A673 (cell line): ENCODE measurements around the gene RHBDF2. TPM values are rescaled to one million over a fixed set of nuclear protein-coding genes. Genes with fewer than 3 reads are reported as not detected.

ENCODE experiments used
- BruUV-seq: library from RNA; stranded (reverse); fragments of 400-500 nt; replicated peaks from 2 replicates; lab custom pipeline; 2021; lab: Mats Ljungman, UMichigan
- CTCF ChIA-PET: fragments of 300-600 bp; sonication (Branson Sonifier 250); formaldehyde crosslinking; loops from one replicate; lab custom pipeline; 2022; ENCODE audit warnings: antibody characterized with exemption; lab: Charles Lee
- POLR2A ChIA-PET: fragments of 300-600 bp; sonication (Branson Sonifier 250); formaldehyde crosslinking; loops from one replicate; lab custom pipeline; 2022; ENCODE audit warnings: antibody characterized with exemption; ENCODE audit not compliant: low non-redundant PET; lab: Charles Lee
- DNase-seq: peaks from one replicate; pipeline ENCODE4 v3.0.0-alpha.2; 2015; ENCODE audit warnings: low spot score
- H3K27ac ChIP-seq: fragments of 200-600 bp; sonication (generic); 2 replicates; pipeline ENCODE4 v1.5.1; 2016; ENCODE audit warnings: mixed run types, low read depth, mild to moderate bottlenecking, mixed read lengths, antibody characterized with exemption, low read length; ENCODE audit not compliant: poor library complexity, severe bottlenecking
- H3K27me3 ChIP-seq: fragments of 200-600 bp; sonication (generic); replicated peaks from 2 replicates; pipeline ENCODE4 v1.6.1; 2017; ENCODE audit warnings: mixed run types, low read depth, mild to moderate bottlenecking, mixed read lengths, antibody characterized with exemption, low read length; ENCODE audit not compliant: insufficient read depth, poor library complexity
- H3K36me3 ChIP-seq: fragments of 200-600 bp; sonication (generic); 2 replicates; pipeline ENCODE4 v1.6.1; 2016; ENCODE audit warnings: mixed run types, mild to moderate bottlenecking, mixed read lengths, antibody characterized with exemption, low read length; ENCODE audit not compliant: insufficient read depth, poor library complexity, severe bottlenecking
- H3K4me1 ChIP-seq: fragments of 200-600 bp; sonication (generic); 2 replicates; pipeline ENCODE4 v1.6.1; 2017; ENCODE audit warnings: mixed run types, mild to moderate bottlenecking, mixed read lengths, antibody characterized with exemption, low read length; ENCODE audit not compliant: insufficient read depth, poor library complexity, severe bottlenecking
- H3K4me3 ChIP-seq: fragments of 200-600 bp; sonication (generic); 2 replicates; pipeline ENCODE4 v1.5.1; 2016; ENCODE audit warnings: low read depth, mixed run types, mild to moderate bottlenecking, mixed read lengths, low read length; ENCODE audit not compliant: poor library complexity, severe bottlenecking
- H3K9me3 ChIP-seq: fragments of 200-600 bp; sonication (generic); 2 replicates; pipeline ENCODE4 v1.6.1; 2016; ENCODE audit warnings: mixed run types, low read depth, mild to moderate bottlenecking, mixed read lengths, antibody characterized with exemption, low read length; ENCODE audit not compliant: poor library complexity, severe bottlenecking
- CTCF ChIP-seq: fragments of 300-800, 200-600 bp; sonication (generic); conservative IDR thresholded peaks from 2 replicates; pipeline ENCODE4 v1.5.1; 2017; ENCODE audit warnings: low read depth, mild to moderate bottlenecking, antibody characterized with exemption, low read length, moderate library complexity, mixed read lengths
- EZH2 ChIP-seq: fragments of 200-600 bp; sonication (generic); IDR thresholded peaks from 2 replicates; pipeline ENCODE4 v1.6.1; 2017; ENCODE audit warnings: borderline replicate concordance, low read depth, mild to moderate bottlenecking, mixed read lengths, antibody characterized with exemption, low read length; ENCODE audit not compliant: poor library complexity, severe bottlenecking
- intact Hi-C: fragments of 100-400 bp; cut with micrococcal nuclease; formaldehyde crosslinking; loops from one replicate; pipeline ENCODE4 v1.10.0; 2022; ENCODE audit not compliant: unreplicated experiment
- total RNA-seq: library from RNA; stranded (reverse); gene quantifications from 2 replicates; pipeline ENCODE4 v1.2.3, GENCODE V29; 2021

RHBDF2 gene
- total RNA-seq, 1 experiment from 2014 or later = 20.4 TPM

GRCh38 chr17:76479515-76480060 is 21.6 kb downstream of the RHBDF2 start:
- H3K27ac ChIP-seq = no peak overlapping the region
- H3K36me3 ChIP-seq = no peaks in the 10 kb centered on the region
- no peaks in the 10 kb centered on the region for H3K27me3 ChIP-seq
- POLR2A ChIA-PET = no interaction called here
- CTCF ChIA-PET = no interaction called here
- no TSS peak for BruUV-seq
- H3K4me3 ChIP-seq = no peak overlapping the region
- no peak for DNase-seq
- no peaks in the 10 kb centered on the region for H3K9me3 ChIP-seq
- no peak for TF ChIP-seq EZH2
- no peak for TF ChIP-seq CTCF
- intact Hi-C loops = no loop called here
- no peaks in the 10 kb centered on the region for H3K4me1 ChIP-seq

- H3K36me3 ChIP-seq = no peaks in the 10 kb centered on the region
- no peaks in the 10 kb centered on the region for H3K4me1 ChIP-seq
- TF ChIP-seq EZH2 = no peak
- no peak for TF ChIP-seq CTCF
- CTCF ChIA-PET = no interaction called here
- POLR2A ChIA-PET = no interaction called here
- no TSS peak for BruUV-seq
- no peak overlapping the region for H3K4me3 ChIP-seq
- DNase-seq = no peak
- no peaks in the 10 kb centered on the region for H3K27me3 ChIP-seq
- no peaks in the 10 kb centered on the region for H3K9me3 ChIP-seq
- intact Hi-C loops = no loop called here
- H3K27ac ChIP-seq = no peak overlapping the region
Measured at GRCh38 chr17:76478730-76479514, 22.3 kb downstream of the RHBDF2 start.

- Histone ChIP-seq H3K9me3 (no peaks in the 10 kb centered on the region), H3K36me3 (no peaks in the 10 kb centered on the region), H3K27ac (no peak overlapping the region), H3K27me3 (no peaks in the 10 kb centered on the region), H3K4me1 (no peaks in the 10 kb centered on the region), H3K4me3 (no peak overlapping the region)
- TF ChIP-seq EZH2 (no peak), CTCF (no peak)
- intact Hi-C loops = no loop called here
- no TSS peak for BruUV-seq
- ChIA-PET CTCF (interaction anchor here (0.5 kb wide), 1 partner anchor 779 kb away, joined by 5 read pairs; no protein-coding TSS in a partner anchor), POLR2A (no interaction called here)
- DNase-seq = no peak
Measured at GRCh38 chr17:76478097-76478496, 23.1 kb downstream of the RHBDF2 start.
